K562 (cell line): ENCODE data around the gene CACYBP. TPM values are rescaled to one million over a fixed set of nuclear protein-coding genes. Genes with fewer than 3 reads are reported as not detected.
A peak's percentile ranks its signal among the peaks of the same experiment; 100 is the strongest.

Experiments used
- BCLAF1 ChIP-seq, 2 experiments: fragments of 450-650 bp in 1 of 2; IDR thresholded peaks; 2 replicates each; pipeline ENCODE4 v1.6.1; 2011 to 2017; ENCODE audit warnings: low read depth in 2 of 2, antibody characterized with exemption in 1 of 2, borderline replicate concordance in 1 of 2, low read length in 1 of 2, mild to moderate bottlenecking in 1 of 2, mixed read lengths in 1 of 2; ENCODE audit not compliant: control insufficient read depth in 1 of 2
- HDAC2 ChIP-seq: fragments of 450-650 bp; IDR thresholded peaks from 2 replicates; pipeline ENCODE4 v1.6.1; 2016; ENCODE audit warnings: mild to moderate bottlenecking
- MED1 ChIP-seq: sonication (generic); formaldehyde crosslinking; IDR thresholded peaks from 2 replicates; pipeline ENCODE4 v1.8.1; 2023; ENCODE audit warnings: missing genetic modification reagents, borderline replicate concordance
- NFIC ChIP-seq: fragments of 450-650 bp; IDR thresholded peaks from 2 replicates; pipeline ENCODE4 v1.6.1; 2017; ENCODE audit warnings: mild to moderate bottlenecking, inconsistent platforms
- SREBF1 ChIP-seq: fragments of 150-350 bp; IDR thresholded peaks from 2 replicates; pipeline ENCODE4 v1.6.1; 2014; ENCODE audit warnings: antibody characterized with exemption, low read depth, low read length, borderline replicate concordance
- THAP12 ChIP-seq: fragments of 250-450 bp; sonication (Bioruptor Pico); IDR thresholded peaks from 2 replicates; pipeline ENCODE4 v1.9.0; 2021; ENCODE audit warnings: mild to moderate bottlenecking, inconsistent platforms
- ZBTB49 ChIP-seq: sonication (generic); formaldehyde crosslinking; IDR thresholded peaks from 2 replicates; pipeline ENCODE4 v1.8.0; 2022; ENCODE audit warnings: missing genetic modification reagents, mild to moderate bottlenecking, borderline replicate concordance
- ZNF217 ChIP-seq: sonication (generic); formaldehyde crosslinking; IDR thresholded peaks from 2 replicates; pipeline ENCODE4 v1.8.0; 2022; ENCODE audit warnings: mild to moderate bottlenecking, missing genetic modification reagents
- ZNF384 ChIP-seq: IDR thresholded peaks from 2 replicates; pipeline ENCODE4 v1.6.1; 2012; ENCODE audit warnings: low read depth, low read length, improper control_type of control experiment
- ZNF655 ChIP-seq: fragments of 250-450 bp; sonication (Bioruptor Pico); IDR thresholded peaks from 2 replicates; pipeline ENCODE4 v1.5.0; 2021
- polyA plus RNA-seq, 8 experiments: library from polyadenylated mRNA; depleted of rRNA in 4 of 8; stranded (reverse) in 5 of 8; unstranded in 3 of 8; fragments of >200 nt; fragmentation: Nextera tagmentation in 2 of 8; fragmentation: Illumina TruSeq in 1 of 8; extraction: Ambion mirVana in 2 of 8; extraction: Trizol in 1 of 8; gene quantifications; 2 replicates each; pipeline versions ENCODE4 v1.2.1 to v1.2.3, GENCODE V29; 2011 to 2014; ENCODE audit warnings: inconsistent platforms in 1 of 8, missing spikeins in 1 of 8
- total RNA-seq, 7 experiments: library from RNA; depleted of rRNA in 6 of 7; stranded (reverse); fragments of >200 nt in 6 of 7; fragmentation: Illumina TruSeq in 2 of 7; extraction: Trizol in 2 of 7; gene quantifications; 2 replicates each; pipeline versions ENCODE4 v1.2.1 to v1.2.3, GENCODE V29; 2011 to 2021; ENCODE audit warnings: low replicate concordance in 1 of 7

CACYBP gene
- total and polyA plus RNA-seq, 9 of the 15 experiments (the other 6 are each of a cell fraction or from before 2014, with no cell fraction given) = 147 to 1,576 (median 488) TPM

- TF ChIP-seq BCLAF1 (IDR thresholded peaks at IDR 0.05; ENCODE audit: borderline replicate concordance in 1 of 2, control insufficient read depth in 1 of 2, low read depth in 2 of 2, low read length in 1 of 2) (0 out of 4 replicates have a peak, but pooled peaks of 1 of the 2 experiments have one; percentile 67), ZBTB49 (CRISPR knock-in tag) (no peak), HDAC2 (0 out of 2 replicates have a peak, but pooled peaks have one; percentile 41), ZNF384 (no peak), THAP12 (CRISPR knock-in tag) (no peak), ZNF655 (CRISPR knock-in tag) (no peak), ZNF217 (CRISPR knock-in tag) (no peak), MED1 (CRISPR knock-in tag) (no peak), SREBF1 (no peak), NFIC (peak; percentile 30)
Measured at GRCh38 chr1:174964261-174964971, 35.3 kb upstream of the CACYBP start (continued).
